Pons (tissue), 1 donor: Measurements from ENCODE around the gene EEFSEC.
A peak's percentile ranks its signal among the peaks of the same experiment; 100 is the strongest.
"Not testable (repeated sequence)": the region's sequence is repeated elsewhere in the genome, so short reads cannot be mapped to it uniquely, and the experiment has no call there.

ENCODE experiments used
- DNase-seq: peaks from one replicate; pipeline ENCODE4 v3.0.0-alpha.2; 2016; ENCODE audit warnings: low spot score

The EEFSEC gene

GRCh38 chr3:128152419-128153155, 694 bp upstream of the EEFSEC start:
- DNase-seq, result no peak

- DNase-seq, result not testable (repeated sequence)
These were observed 1.1 kb downstream of the EEFSEC start for GRCh38 chr3:128154354-128154753.

- no peak for DNase-seq
These were observed 2.5 kb downstream of the EEFSEC start for GRCh38 chr3:128155616-128156360.

- DNase-seq, result no peak
These were observed 7.4 kb downstream of the EEFSEC start for GRCh38 chr3:128160661-128161060.

- DNase-seq, result no peak
These were observed 10.2 kb downstream of the EEFSEC start for GRCh38 chr3:128163432-128163831.

GRCh38 chr3:128166971-128167453, 13.7 kb downstream of the EEFSEC start:
- DNase-seq, result no peak

- no peak for DNase-seq
These were observed 14.3 kb downstream of the EEFSEC start for GRCh38 chr3:128167646-128167972.

- no peak for DNase-seq
These were observed 14.8 kb downstream of the EEFSEC start for GRCh38 chr3:128167973-128168674.

- no peak for DNase-seq
These were observed 15.6 kb downstream of the EEFSEC start for GRCh38 chr3:128168836-128169235.

GRCh38 chr3:128170866-128171516, 17.7 kb downstream of the EEFSEC start:
- DNase-seq, result peak; percentile 90

- DNase-seq, result no peak
These were observed 19.9 kb downstream of the EEFSEC start for GRCh38 chr3:128173200-128173599.

GRCh38 chr3:128173849-128174248, 20.6 kb downstream of the EEFSEC start:
- no peak for DNase-seq

GRCh38 chr3:128174675-128175590, 21.7 kb downstream of the EEFSEC start:
- DNase-seq, result no peak

- DNase-seq, result no peak
These were observed 22.5 kb downstream of the EEFSEC start for GRCh38 chr3:128175768-128176167.

- no peak for DNase-seq
These were observed 23.1 kb downstream of the EEFSEC start for GRCh38 chr3:128176276-128176833.

- no peak for DNase-seq
These were observed 24.6 kb downstream of the EEFSEC start for GRCh38 chr3:128177865-128178264.

- DNase-seq, result no peak
These were observed 25.7 kb downstream of the EEFSEC start for GRCh38 chr3:128178782-128179483.

- no peak for DNase-seq
These were observed 26.2 kb downstream of the EEFSEC start for GRCh38 chr3:128179484-128179819.

GRCh38 chr3:128180436-128180835, 27.2 kb downstream of the EEFSEC start:
- DNase-seq, result no peak

GRCh38 chr3:128180913-128181312, 27.6 kb downstream of the EEFSEC start:
- no peak for DNase-seq
